IPS-NIHi7 (cell line): ENCODE data around the gene MSGN1.

Experiments used
- DNase-seq: peaks from one replicate; pipeline ENCODE4 v3.0.0; 2012; ENCODE audit warnings: mixed read lengths; ENCODE audit errors: extremely low spot score

The MSGN1 gene, protein sequence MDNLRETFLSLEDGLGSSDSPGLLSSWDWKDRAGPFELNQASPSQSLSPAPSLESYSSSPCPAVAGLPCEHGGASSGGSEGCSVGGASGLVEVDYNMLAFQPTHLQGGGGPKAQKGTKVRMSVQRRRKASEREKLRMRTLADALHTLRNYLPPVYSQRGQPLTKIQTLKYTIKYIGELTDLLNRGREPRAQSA

DNA sequence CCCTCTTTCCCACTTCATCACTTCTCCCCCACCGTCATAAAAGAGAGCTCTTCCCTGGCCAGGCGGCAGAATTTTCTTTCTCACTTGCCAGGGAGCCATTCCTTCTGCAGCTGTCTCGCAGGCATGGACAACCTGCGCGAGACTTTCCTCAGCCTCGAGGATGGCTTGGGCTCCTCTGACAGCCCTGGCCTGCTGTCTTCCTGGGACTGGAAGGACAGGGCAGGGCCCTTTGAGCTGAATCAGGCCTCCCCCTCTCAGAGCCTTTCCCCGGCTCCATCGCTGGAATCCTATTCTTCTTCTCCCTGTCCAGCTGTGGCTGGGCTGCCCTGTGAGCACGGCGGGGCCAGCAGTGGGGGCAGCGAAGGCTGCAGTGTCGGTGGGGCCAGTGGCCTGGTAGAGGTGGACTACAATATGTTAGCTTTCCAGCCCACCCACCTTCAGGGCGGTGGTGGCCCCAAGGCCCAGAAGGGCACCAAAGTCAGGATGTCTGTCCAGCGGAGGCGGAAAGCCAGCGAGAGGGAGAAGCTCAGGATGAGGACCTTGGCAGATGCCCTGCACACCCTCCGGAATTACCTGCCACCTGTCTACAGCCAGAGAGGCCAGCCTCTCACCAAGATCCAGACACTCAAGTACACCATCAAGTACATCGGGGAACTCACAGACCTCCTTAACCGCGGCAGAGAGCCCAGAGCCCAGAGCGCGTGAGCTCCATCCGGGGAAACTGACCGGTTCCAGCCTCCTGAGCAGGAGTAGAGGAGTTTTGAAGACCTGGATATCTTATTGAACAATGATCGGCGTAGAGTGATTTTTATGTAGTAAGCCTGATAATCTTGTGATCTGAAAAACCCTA lies at the start of gene MSGN1:
MSGN1 (plus strand) TSS at position 65 of the 850 bp plus-strand sequence; CDS start at position 124, 59 bp downstream.
- no peak for DNase-seq

DNA sequence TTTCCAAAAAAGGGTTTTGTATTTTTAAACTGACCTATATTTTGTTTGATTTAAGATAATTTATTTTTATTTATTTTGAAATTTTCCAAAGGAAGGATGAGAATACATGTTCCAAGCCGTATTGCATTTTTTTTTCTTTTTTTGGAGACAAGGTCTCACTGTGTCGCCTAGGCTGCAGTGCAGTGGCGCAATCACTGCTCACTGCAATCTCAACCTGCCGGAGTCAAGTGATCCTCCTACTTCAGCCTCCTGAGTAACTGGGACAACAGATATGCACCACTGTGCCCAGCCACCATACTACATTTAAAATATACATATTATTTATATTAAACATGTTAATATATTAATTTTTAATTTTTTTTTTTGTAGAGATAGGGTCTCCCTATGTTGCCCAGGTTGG lies 47.4 kb upstream of the MSGN1 start:
- no peak for DNase-seq

DNA sequence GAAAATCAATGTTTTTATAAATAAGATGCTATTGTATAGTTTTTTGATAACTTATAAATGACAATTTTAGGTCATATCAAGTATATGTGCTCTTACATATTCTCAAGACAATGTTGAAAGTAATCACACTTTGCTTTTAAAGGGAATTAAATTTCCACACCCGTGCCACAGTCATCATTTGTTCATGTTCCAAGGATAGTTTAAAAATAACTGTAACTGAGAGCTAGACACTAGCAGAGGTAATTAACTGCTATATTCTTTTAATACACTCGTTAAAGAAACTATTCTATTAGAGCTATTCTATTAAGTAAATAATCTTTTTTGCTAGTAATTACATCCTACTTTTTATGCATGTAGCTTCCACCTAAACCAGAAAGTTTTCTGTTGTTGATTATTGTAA lies 44.3 kb upstream of the MSGN1 start:
- no peak for DNase-seq

DNA sequence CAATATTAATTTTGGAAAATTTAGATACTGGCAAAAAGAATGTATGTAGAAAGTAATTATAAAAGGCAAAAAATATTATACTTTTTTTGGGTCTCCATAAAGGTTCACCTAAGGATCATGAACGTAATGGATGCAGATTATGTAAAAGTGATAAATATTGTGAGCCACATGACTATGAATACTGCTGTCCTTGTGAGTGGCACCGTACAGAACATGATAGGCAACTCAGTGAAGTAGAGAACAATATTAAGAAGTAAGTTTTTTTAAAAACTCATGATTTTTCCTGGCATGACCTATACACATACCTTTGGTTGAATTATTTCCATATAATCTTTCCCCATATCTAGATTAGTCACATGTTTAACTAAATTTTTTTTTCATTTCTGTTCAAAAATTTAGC lies 43.7 kb upstream of the MSGN1 start:
- DNase-seq, result no peak

DNA sequence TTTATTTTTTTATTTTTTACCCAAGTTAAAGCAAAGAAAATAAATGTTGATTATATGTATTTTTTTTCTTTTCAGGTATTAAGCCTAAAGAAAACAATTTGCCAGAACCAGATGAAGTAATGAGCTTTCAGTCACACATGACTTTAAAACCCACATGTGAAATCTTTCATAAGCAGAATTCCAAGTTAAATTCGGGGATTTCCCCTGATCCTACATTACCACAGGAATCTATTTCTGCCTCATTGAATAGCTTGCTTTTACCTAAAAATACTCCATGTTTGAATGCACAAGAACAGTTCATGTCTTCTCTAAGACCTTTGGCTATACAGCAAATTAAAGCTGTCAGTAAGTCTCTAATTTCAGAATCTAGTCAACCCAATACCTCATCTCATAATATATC lies 35.7 kb upstream of the MSGN1 start:
- DNase-seq, result no peak

DNA sequence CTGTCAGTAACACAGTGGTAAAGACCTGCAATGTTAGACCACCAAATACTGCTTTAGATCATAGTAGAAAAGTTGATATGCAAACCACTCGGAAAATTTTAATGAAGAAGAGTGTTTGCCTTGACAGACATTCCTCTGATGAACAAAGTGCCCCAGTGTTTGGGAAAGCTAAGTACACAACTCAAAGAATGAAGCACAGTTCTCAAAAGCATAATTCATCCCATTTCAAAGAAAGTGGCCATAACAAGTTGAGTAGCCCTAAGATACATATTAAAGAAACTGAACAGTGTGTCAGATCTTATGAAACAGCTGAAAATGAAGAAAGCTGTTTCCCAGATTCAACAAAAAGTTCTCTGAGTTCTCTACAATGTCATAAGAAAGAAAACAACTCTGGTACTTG lies 34.8 kb upstream of the MSGN1 start:
- no peak for DNase-seq

DNA sequence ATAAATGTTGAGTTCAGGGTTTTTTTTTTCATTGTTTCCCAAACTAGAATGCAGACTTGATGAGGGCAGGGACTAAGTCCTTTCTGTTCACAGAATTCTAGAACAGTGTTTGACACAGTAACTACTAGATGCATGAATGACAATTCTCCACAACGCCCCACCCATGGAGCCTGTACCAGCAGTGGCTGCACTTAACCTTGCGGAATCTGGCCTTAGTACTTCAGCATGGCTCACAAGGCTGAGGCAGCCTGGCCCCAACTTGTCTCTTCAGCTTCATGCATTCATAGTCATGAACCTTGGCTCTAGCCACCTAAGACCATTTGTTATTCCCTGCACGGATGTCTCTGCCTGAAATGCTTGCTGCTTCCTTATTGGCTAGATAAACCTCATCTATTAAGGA lies 29.5 kb upstream of the MSGN1 start:
- DNase-seq, result no peak

DNA sequence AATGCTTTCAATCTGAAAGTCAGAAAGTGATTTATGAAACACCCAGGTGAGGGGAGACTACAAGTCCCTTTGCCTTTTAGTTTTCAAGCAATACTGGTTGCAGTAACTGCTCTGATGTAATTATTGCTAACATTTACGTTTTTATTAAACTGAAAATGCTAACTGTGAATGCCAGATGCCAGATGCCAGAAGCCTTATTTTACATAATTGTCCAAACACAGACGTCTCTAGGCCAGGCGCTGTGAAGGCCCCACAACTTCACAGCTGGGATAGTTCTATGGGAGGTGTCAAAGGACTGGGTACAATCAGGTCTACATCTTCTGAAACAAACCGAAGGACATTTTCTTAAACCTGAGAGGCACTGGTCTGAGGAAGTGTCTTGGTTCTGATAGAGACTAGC lies 27.5 kb upstream of the MSGN1 start:
- no peak for DNase-seq

DNA sequence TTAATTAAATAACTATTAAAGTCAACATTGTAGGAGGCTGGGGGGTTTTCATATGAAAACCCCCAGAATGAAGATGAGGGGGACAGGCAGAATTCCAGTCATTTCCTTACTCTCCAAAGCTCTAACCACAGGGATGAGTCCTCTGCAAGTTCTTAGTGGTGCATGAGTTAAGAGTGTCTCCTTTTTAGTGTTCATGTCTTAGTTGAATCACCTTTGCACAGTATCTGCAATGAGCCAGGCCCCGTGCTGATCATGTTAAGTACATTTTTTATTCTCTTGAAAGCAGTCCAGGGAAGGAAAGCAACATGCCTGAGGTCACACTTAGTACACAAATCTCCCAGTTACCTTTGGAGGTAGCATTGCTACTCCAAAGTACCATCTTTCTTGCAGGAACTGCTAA lies 25.7 kb upstream of the MSGN1 start:
- DNase-seq, result no peak

DNA sequence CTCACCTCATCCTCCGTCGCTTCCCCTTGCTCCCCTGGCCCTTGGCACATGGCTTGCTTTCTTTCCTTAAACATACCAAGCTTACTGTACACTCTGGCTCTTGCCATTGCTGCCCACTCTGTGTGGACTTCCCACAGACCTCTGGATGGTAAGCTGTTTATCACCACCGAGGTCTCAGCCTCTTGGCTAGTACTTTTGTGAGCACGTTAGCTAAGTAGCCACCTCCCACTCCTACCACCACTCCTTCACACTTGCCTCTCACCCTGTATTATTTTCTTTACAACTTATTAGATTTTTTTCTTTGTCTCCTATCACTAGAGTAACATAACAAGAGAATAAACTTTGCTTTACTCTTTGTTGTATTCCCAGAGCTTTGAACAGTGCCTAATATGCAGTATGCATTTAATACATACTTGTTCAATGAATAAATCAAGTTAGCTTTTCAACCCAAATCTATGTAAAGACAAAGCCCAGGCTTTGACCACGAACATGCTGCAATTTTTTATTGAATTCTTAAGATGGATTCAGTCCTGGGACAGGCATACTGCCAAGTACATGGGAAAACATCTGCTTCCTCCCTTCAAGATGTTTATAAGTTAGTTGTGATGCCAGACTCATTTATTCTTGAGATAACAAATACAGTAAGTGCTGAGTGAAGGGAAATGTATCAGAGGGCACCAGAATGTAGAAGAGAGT lies 25.0 kb upstream of the MSGN1 start:
- DNase-seq, result no peak

DNA sequence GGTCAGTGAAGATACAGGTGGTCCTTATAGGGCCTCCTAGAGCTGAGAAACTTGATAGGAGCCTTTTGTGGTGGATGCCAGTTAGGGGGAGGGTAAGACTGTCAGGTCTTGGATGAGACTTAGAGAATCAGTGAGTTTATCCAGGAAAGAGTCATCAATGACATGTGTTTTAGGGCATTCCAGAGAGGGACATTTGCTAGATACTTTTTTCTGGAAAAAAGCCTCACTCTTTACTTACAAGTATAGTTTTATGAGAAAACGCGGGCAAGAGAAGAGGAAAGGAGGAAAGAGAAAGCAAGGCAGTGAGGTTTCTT lies 24.5 kb upstream of the MSGN1 start:
- no peak for DNase-seq

DNA sequence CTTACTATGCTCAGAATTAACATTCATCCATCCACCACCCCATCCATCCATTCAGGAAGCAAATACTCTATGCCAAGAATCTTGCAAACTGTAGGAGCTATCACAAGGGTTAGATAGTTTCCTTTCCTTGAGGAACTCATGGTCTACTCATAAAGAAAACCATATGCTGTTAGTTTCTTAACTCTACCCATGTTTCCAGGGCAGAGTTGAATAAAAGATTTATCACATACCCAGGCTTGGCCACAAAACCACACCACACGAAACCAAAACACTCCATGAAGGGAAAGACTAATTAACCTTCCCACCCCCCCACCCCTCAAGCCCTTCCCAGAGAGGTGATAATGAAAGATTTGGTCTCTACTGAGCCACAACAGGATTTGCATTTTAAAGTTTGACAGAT lies 23.7 kb upstream of the MSGN1 start:
- no peak for DNase-seq

DNA sequence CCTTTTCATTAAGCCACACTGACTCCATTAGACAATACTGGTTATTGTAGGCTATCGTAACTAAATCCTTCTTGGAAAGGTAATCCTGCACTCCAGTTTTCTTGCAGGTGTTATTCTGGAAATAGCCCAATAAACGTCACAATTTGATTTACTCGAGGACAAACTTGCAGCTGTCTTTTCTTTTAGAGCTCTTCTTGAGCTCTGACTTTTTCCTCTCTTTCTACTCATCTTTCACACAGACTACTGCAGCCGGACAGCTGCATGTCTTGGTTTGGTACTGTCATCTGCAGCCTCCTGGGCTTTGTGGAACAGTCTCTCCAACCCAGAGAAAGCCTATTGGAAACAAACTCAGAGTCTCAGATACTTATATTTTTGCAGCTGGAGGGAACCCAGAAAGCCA lies 23.0 kb upstream of the MSGN1 start:
- DNase-seq, result no peak

DNA sequence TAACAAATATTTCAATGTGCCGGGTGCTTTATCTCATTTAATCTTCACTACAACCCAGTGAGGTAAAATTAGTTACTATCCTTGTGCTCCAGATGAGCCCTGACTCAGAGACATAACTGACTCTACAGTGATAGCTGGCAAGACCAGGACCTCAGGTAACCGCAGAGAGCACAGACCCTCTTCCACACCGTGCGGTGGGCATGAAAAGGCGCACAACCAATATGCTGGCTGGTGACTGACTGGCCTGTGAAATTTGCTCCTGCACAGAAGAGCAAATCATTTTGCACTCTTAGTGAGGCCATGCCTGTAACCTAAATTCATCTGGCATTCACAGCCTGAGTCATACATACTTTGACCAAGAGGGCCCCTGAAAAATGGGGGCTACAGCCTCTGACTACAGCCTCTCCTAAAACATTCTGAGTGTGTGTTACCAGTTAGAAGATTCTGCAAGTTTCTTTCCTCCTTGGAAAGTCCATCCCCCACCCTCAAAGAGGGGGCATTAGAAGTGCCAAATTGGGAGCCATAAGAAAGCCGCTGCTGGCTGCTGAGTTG lies 22.4 kb upstream of the MSGN1 start:
- DNase-seq, result no peak

DNA sequence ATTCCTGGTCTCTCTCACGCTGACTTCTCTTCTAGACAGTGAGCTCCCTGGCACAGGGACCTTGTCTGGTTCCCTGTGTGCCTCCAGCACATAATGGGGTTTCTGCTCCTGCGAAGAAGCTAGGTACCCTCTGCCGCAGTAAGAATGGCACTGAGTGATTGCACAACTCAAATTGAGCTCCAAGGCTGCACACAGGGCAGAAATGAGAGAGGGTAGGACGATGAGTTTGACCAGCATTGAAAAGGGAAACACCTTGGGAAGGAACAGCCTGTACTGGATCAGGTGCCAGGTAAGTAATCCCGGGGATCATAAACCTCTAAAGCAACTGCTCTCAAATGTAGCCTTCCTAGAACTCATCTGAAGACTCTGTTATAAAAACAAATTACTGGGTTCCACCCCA lies 21.0 kb upstream of the MSGN1 start:
- DNase-seq, result no peak

DNA sequence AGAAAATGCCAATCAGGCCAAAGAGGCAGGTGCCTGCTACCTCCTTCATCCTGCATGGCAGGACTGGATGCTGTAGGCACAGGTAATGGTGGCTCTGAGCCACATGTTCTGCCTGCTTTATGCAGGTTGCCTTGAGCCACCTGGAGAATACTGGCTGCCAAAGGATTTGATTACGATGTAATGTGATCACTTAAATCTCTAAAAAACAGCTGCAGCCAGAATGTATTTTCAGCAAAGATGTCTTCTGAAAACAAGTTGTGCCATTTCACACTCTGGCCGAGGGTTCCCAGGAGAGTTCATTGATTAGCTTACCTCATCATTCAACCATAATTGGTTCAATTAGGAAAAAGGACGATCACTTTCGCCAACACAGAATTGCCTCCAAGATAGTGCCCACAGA lies 17.9 kb upstream of the MSGN1 start:
- no peak for DNase-seq

DNA sequence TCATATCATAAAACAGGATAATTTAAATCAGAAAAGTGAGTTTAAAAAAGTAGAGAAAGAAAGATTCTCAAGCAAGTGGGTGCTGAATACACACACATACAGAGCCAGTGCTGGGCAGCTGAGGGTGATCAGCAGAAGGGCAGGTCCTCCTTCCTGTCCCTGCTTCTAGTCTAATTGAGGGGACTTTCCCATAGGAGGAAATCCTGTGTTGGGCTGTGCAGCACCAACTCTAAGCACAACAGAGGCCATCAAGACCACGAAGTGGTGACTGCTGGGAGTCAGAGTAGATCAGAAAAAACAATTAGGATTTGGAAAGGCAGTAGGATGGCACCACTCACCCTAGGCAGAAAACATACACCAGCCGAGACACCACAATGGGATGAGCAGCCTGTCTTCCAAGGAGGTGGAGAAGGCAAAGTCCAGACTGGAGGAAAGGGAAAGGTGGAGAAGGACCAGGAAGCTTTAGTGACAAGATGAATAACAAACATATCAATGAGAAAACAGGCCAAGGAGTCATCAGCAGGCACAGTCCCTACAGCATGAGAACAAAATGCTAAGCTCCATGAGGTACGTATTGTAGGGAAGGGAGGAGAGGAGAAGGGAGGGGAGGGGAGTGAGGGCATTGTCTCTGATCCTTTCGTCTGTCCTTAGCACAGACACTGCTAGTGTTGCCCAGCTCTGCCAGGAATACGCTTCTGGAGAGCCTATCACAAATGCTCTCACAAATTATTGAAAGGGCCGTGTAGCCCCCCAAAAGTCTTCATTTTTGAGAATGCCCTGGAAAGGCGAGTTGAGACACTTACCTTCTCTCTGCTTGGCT lies 16.7 kb upstream of the MSGN1 start:
- no peak for DNase-seq

DNA sequence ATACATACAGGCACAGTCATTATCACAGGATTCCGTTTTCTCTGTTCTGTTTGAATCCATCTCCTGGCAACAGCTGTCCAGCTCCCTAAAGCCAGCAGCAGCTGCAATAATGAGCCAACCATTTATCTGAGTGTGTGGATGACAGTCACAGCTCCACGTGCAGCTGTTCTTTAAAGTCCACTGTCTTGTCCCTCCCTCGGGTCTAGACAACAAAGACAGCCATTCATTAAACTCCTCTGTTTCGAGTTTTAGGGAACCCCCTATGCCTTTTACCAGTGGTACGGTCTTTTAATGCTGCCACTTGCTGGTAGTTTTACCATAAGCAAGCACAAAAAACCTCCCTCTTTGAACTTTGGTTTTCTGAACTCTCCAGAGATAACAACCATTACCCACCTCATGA lies 16.0 kb upstream of the MSGN1 start:
- DNase-seq, result no peak

DNA sequence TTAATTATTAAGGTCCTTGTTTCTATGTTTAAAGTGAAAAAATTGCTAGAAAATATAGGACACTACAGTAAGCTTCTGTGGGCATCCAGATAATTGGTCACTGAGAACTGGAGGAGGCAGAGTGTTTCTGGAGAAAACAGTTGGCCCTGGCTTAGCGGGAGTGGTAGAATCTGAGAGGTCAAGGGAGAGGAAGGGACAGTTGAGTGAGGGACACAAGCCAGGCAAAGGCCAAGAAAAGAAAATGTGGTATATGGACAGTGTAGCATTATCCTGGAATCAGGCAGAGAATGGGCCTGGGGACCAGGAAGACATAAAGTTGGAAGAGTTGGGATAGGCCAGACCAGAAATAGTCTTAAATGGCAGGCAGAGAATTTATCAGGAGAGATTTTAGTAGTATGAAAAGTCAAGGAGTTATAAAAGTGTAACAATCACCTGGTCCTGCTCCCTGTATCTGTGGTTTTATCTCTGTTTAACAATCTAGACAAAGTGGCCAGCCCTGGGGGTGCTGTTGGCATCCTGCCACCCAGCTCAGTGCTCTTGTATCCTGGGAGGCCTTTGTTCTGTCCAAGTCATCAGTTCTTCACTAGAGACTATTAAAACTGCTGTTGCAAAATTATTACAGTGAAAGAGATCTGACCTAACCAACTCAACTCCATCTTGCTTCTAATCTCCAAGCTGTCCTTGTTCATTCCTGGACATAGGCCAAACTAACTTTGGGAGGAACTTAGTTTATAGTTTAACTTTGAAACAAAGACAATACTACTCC lies 15.4 kb upstream of the MSGN1 start:
- no peak for DNase-seq

DNA sequence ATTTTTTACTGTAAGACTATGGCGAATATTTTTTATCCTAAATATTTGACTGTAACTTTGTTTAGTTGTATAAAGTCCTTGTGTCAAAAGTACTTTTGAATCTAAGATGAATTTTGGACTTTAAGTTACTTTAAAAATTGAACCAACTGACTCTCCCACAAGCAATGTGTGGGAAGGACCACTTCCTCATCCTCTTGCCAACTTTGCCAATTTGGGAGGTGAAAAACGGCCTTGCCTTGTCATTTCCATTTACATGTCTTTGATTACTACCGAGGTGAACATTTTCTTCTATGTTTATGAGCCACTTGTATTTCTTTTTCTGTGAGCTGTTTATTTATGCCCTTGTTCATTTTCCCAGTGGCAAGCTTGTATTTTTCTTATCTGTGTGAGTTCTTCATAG lies 12.8 kb upstream of the MSGN1 start:
- DNase-seq, result no peak

DNA sequence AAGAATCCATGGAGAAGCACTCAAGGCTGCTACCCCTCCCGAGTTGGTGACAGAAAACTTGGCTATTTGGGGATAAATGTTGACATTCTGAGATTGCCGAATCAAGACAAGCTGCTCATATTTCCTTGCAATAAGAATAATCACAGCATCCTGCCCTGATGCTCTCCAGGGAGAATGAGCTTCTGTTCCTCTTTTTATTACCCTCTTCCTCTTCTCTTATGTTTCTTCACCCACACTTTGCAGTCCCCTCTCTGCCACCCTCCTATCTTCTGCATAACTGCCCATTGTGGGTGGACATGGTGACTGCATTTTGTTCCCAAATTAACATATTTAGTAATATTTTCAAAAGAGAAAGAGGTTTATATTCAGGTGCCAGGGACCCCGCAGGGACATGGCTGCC lies 11.9 kb upstream of the MSGN1 start:
- no peak for DNase-seq
